Mammary microvascular endothelial cell (primary cell): ENCODE results near the gene FAM120C. TPM values are rescaled to one million over a fixed set of nuclear protein-coding genes. Genes with fewer than 3 reads are reported as not detected.

ENCODE experiments used
- total RNA-seq: library from RNA; depleted of rRNA; stranded (reverse); fragments of >200 nt; gene quantifications from 2 replicates; pipeline ENCODE4 v1.2.3, GENCODE V29; 2015

Gene FAM120C
- total RNA-seq, result 3.6 and 5.5 TPM in 2 replicates

GRCh38 chrX:54182864-54183613 is at the start of gene FAM120C:
Gene FAM120C (minus strand): TSS chrX:54183254. CDS start chrX:54183198, 56 bp downstream.

GRCh38 chrX:54044126-54044876 is 138.8 kb downstream of the FAM120C start, which contains the start of gene PHF8:
Gene PHF8 (minus strand): TSS chrX:54044473. CDS start chrX:54042728, 1,745 bp downstream.

Other genes with a start within 250 kb of the FAM120C start
- gene PHF8, start 138.8 kb downstream of the FAM120C start, total RNA-seq, result 9.4 and 21.7 TPM in 2 replicates
- 0.15 and 0.33 TPM in 2 replicates for gene WNK3, start 174.8 kb upstream of the FAM120C start, total RNA-seq